Activated CD8-positive, alpha-beta T cell treated with anti-CD3 and anti-CD28 coated beads for 36 hours (primary cell): ENCODE measurements around the gene RFC4. TPM values are rescaled to one million over a fixed set of nuclear protein-coding genes. Genes with fewer than 3 reads are reported as not detected.
"Not testable (repeated sequence)": the region's sequence is repeated elsewhere in the genome, so short reads cannot be mapped to it uniquely, and the experiment has no call there.

ENCODE experiments used
- ATAC-seq: fragments of 200-7000 bp; cut with Tn5 transposase; one replicate; pipeline ENCODE4 v1.10.0; 2021; ENCODE audit warnings: mild to moderate bottlenecking, moderate library complexity
- CTCF ChIA-PET: fragments of 350-600 bp; sonication (Branson Sonifier 250); formaldehyde crosslinking; loops from one replicate; lab custom pipeline; 2021; ENCODE audit warnings: antibody characterized with exemption; lab: Charles Lee
- POLR2A ChIA-PET: fragments of 350-600 bp; sonication (Branson Sonifier 250); formaldehyde crosslinking; loops from one replicate; lab custom pipeline; 2021; ENCODE audit warnings: antibody characterized with exemption; lab: Charles Lee
- DNase-seq: peaks from one replicate; pipeline ENCODE4 v3.0.0-alpha.2; 2020
- H3K27ac Mint-ChIP-seq: one replicate; pipeline ENCODE4 v1.8.0; 2021; ENCODE audit warnings: mild to moderate bottlenecking, mixed read lengths
- H3K27me3 Mint-ChIP-seq: one replicate; pipeline ENCODE4 v1.8.0; 2021; ENCODE audit warnings: mixed read lengths
- H3K36me3 Mint-ChIP-seq: one replicate; pipeline ENCODE4 v1.8.0; 2021; ENCODE audit warnings: low read depth, mixed read lengths
- H3K4me1 Mint-ChIP-seq: one replicate; pipeline ENCODE4 v1.8.0; 2021; ENCODE audit warnings: low read depth, mixed read lengths
- H3K4me3 Mint-ChIP-seq: one replicate; pipeline ENCODE4 v1.8.0; 2021; ENCODE audit warnings: mild to moderate bottlenecking, moderate library complexity, mixed read lengths
- H3K9me3 Mint-ChIP-seq: one replicate; pipeline ENCODE4 v1.8.0; 2021; ENCODE audit warnings: mixed read lengths
- intact Hi-C: fragments of 100-400 bp; cut with micrococcal nuclease; formaldehyde crosslinking; loops from one replicate; pipeline ENCODE4 v1.10.0; 2022
- total RNA-seq, 2 experiments: library from RNA; stranded (reverse); gene quantifications; one replicate each; pipeline ENCODE4 v1.2.3, GENCODE V29; 2021
- TF ChIP-seq, protein P1 (sequence below): fragments of 200-600 bp; IDR thresholded peaks from one replicate; pipeline ENCODE4 v1.8.0; 2022; ENCODE audit warnings: antibody characterized with exemption, mild to moderate bottlenecking

Gene RFC4, protein sequence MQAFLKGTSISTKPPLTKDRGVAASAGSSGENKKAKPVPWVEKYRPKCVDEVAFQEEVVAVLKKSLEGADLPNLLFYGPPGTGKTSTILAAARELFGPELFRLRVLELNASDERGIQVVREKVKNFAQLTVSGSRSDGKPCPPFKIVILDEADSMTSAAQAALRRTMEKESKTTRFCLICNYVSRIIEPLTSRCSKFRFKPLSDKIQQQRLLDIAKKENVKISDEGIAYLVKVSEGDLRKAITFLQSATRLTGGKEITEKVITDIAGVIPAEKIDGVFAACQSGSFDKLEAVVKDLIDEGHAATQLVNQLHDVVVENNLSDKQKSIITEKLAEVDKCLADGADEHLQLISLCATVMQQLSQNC
- total RNA-seq = 100 to 1,000 TPM; 110 to 125 TPM

DNA sequence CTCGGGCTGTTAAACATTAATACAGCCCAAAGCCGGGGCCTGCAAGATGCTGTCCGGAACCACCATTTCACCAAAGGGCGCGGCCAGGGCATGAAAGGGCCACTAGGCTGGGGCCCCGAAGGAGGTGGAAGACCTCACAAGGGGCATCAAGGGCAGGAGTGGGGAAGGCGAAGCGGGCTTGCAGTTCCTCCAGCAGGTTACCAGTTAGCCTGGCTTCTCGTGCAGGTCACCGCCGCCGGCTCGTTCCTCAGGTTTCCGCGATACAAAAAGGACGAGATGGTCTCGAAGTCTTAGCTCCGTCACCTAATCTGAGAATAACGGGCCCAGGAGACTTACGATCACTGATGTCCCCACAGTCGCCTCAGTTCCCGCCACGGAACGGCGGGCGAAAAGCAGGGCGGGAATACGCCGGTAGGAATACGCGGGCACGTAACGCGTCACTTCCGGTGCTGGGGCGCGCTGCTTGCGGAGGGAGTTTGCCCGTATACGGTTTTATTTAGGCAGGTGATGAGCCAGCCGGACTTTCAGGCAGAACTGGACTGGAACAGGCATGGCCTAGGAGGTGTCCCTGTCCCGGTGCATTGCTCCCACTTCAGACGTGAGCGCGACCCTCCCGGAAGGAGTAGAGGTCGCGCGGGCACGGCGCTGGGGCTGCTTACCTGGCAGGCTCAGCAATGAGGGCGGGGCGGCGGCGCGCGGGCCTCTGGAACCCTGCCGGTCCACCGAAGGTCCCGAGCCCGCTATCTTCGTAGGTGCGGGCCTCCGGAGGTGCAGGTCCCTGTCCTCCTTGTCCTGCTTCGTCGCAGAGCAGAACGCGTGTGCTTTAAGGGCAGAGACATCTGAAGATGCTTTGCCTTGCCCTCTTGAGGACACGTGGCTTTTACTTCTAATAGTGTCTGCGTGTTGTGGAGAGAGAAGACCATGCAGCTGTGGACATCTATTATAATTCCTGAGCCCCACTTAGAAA lies at the start of gene RFC4:
RFC4 (minus strand) TSS at position 394 of the 967 bp plus-strand sequence. CDS start 1,769 bp downstream, outside the sequence.
- CTCF ChIA-PET = interaction anchor here (0.7 to 8.1 kb wide), 7 partner anchors 8 to 359 kb away, joined by 3 to 61 read pairs (median 3); no protein-coding TSS in a partner anchor
- Mint-ChIP-seq H3K4me1 (peaks cover 25% of the 10 kb centered on the region), H3K4me3 (peak within 1 kb of the TSS; percentile 95), H3K27me3 (no peaks in the 10 kb centered on the region), H3K36me3 (peaks cover 34% of the 10 kb centered on the region), H3K9me3 (no peaks in the 10 kb centered on the region), H3K27ac (peak within 1 kb of the TSS; percentile 96)
- DNase-seq = peak; percentile 88
- POLR2A ChIA-PET = interaction anchor here (0.6 to 7.5 kb wide), 20 partner anchors 9 to 870 kb away, joined by 3 to 178 read pairs (median 4); partner anchors contain the start of gene EIF4A2
- intact Hi-C loops = loop anchor here (2.0 kb wide), 1 partner anchor 14 kb away; no protein-coding TSS in a partner anchor
- TF ChIP-seq, protein P1, sequence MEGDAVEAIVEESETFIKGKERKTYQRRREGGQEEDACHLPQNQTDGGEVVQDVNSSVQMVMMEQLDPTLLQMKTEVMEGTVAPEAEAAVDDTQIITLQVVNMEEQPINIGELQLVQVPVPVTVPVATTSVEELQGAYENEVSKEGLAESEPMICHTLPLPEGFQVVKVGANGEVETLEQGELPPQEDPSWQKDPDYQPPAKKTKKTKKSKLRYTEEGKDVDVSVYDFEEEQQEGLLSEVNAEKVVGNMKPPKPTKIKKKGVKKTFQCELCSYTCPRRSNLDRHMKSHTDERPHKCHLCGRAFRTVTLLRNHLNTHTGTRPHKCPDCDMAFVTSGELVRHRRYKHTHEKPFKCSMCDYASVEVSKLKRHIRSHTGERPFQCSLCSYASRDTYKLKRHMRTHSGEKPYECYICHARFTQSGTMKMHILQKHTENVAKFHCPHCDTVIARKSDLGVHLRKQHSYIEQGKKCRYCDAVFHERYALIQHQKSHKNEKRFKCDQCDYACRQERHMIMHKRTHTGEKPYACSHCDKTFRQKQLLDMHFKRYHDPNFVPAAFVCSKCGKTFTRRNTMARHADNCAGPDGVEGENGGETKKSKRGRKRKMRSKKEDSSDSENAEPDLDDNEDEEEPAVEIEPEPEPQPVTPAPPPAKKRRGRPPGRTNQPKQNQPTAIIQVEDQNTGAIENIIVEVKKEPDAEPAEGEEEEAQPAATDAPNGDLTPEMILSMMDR = no peak
- ATAC-seq = peak; percentile 82

DNA sequence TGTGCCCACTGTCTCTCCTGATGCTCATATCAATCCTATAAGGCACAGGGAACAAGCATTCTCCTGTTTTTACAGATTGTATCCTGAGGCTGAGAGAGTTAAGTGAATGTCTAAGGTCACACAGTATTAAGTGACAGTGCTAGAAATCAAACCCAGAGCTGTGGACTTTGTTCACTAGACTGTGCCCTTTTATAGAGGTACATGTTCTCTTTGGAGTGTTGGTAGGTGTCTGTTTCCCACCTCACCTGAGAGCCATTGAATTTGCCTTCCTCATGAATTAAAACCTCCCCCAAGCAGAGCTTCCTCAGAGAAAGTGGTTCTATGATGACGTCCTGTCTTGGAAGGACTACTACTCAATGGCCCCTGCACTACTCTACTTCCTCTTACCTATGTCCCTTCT lies 48.7 kb upstream of the RFC4 start:
- DNase-seq (no peak), ATAC-seq (no peak)
- H3K27me3 Mint-ChIP-seq = no peaks in the 10 kb centered on the region
- peaks cover 5% of the 10 kb centered on the region for H3K9me3 Mint-ChIP-seq
- peaks cover 8% of the 10 kb centered on the region for H3K4me1 Mint-ChIP-seq
- CTCF ChIA-PET = interaction anchor here (1.4 kb wide), 1 partner anchor 120 kb away, joined by 3 read pairs; no protein-coding TSS in a partner anchor
- H3K27ac Mint-ChIP-seq = no peak overlapping the region
- intact Hi-C loops = no loop called here
- H3K4me3 Mint-ChIP-seq = no peak overlapping the region
- TF ChIP-seq, protein P1 = no peak
- H3K36me3 Mint-ChIP-seq = peaks cover 5% of the 10 kb centered on the region
- POLR2A ChIA-PET = interaction anchor here (0.7 kb wide), 1 partner anchor 171 kb away, joined by 3 read pairs; no protein-coding TSS in a partner anchor

DNA sequence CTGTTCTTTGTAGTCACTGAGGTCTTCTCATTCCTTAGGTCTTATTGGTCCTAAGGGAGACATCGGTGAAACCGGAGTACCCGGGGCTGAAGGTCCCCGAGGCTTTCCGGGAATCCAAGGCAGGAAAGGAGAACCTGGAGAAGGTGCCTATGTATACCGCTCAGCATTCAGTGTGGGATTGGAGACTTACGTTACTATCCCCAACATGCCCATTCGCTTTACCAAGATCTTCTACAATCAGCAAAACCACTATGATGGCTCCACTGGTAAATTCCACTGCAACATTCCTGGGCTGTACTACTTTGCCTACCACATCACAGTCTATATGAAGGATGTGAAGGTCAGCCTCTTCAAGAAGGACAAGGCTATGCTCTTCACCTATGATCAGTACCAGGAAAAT lies 47.9 kb upstream of the RFC4 start:
- ChIA-PET CTCF (interaction anchor here (1.4 kb wide), 1 partner anchor 120 kb away, joined by 3 read pairs; no protein-coding TSS in a partner anchor), POLR2A (no interaction called here)
- Mint-ChIP-seq H3K36me3 (no peaks in the 10 kb centered on the region), H3K4me3 (no peak overlapping the region), H3K27me3 (no peaks in the 10 kb centered on the region), H3K4me1 (peaks cover 8% of the 10 kb centered on the region), H3K27ac (no peak overlapping the region), H3K9me3 (peaks cover 1% of the 10 kb centered on the region)
- TF ChIP-seq, protein P1 = no peak
- intact Hi-C loops = no loop called here
- ATAC-seq (no peak), DNase-seq (no peak)

DNA sequence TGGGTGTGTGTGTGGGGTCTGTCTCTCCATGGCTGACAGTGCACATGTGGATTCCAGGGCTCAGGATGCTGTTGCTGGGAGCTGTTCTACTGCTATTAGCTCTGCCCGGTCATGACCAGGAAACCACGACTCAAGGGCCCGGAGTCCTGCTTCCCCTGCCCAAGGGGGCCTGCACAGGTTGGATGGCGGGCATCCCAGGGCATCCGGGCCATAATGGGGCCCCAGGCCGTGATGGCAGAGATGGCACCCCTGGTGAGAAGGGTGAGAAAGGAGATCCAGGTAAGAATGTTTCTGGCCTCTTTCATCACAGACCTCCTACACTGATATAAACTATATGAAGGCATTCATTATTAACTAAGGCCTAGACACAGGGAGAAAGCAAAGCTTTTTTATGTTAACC lies 46.7 kb upstream of the RFC4 start:
- no peak for ATAC-seq
- ChIA-PET CTCF (interaction anchor here (1.0 to 1.6 kb wide), 3 partner anchors 9 to 175 kb away, joined by 3 to 5 read pairs (median 4); no protein-coding TSS in a partner anchor), POLR2A (interaction anchor here (1.2 to 1.4 kb wide), 4 partner anchors 8 to 131 kb away, joined by 3 to 4 read pairs (median 4); partner anchors contain the start of gene ST6GAL1)
- Mint-ChIP-seq H3K27ac (no peak overlapping the region), H3K4me3 (no peak overlapping the region), H3K27me3 (no peaks in the 10 kb centered on the region), H3K4me1 (peaks cover 8% of the 10 kb centered on the region), H3K9me3 (no peaks in the 10 kb centered on the region), H3K36me3 (no peaks in the 10 kb centered on the region)
- TF ChIP-seq, protein P1 = no peak
- DNase-seq = no peak
- intact Hi-C loops = no loop called here

DNA sequence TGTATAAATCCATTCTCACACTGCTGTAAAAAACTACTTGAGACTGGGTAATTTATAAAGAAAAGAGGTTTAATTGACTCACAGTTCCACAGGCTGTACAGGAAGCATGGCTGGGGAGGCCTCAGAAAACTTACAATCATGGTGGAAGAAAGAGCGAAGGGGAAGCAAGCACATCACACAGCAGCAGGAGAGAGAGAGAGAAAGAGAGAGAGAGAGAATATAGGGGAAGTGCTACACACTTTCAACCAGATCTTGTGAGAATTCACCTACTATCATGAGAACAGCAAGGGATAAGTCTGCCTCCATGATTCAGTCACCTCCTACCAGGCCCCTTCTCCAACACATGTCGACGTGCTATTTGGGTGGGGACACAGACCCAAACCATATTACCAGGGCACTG lies 45.6 kb upstream of the RFC4 start:
- H3K9me3 Mint-ChIP-seq, H3K4me3 Mint-ChIP-seq, H3K27ac Mint-ChIP-seq, intact Hi-C loops, H3K4me1 Mint-ChIP-seq, H3K36me3 Mint-ChIP-seq, H3K27me3 Mint-ChIP-seq, ATAC-seq, DNase-seq: not testable (repeated sequence)
- ChIA-PET POLR2A (interaction anchor here (1.3 to 1.4 kb wide), 2 partner anchors 9 to 132 kb away, joined by 3 to 4 read pairs; no protein-coding TSS in a partner anchor), CTCF (interaction anchor here (1.3 to 4.0 kb wide), 3 partner anchors 80 to 261 kb away, joined by 3 to 28 read pairs (median 5); no protein-coding TSS in a partner anchor)
